ENCODE data around the gene CPSF6.
"Not testable (repeated sequence)": the region's sequence is repeated elsewhere in the genome, so short reads cannot be mapped to it uniquely, and the experiment has no call there.

Gene CPSF6

GRCh38 chr12:69278814-69279782 is 39.7 kb downstream of the CPSF6 start:
- Mint-ChIP-seq H3K27me3 (no peaks in the 10 kb centered on the region), H3K27ac (peak overlapping the region in 1 of 2 donors; percentile 37), H3K4me3 (peak overlapping the region in 1 of 2 donors; percentile 9), H3K9me3 (no peaks in the 10 kb centered on the region), H3K4me1 (peaks cover 42% of the 10 kb centered on the region)
- DNase-seq (no peak), ATAC-seq (peak; percentile 12)

- Mint-ChIP-seq H3K27me3 (peaks cover 8% of the 10 kb centered on the region), H3K4me1 (peaks cover 26% of the 10 kb centered on the region), H3K4me3 (peak overlapping the region; percentile 66 to 70), H3K27ac (no peak overlapping the region), H3K9me3 (no peaks in the 10 kb centered on the region)
- ATAC-seq (peak; percentile 67), DNase-seq (peak in 1 of 2 donors; percentile 41)
Measured at GRCh38 chr12:69284131-69284530, 44.8 kb downstream of the CPSF6 start.

- Mint-ChIP-seq H3K4me1 (peaks cover 29% of the 10 kb centered on the region), H3K4me3 (no peak overlapping the region), H3K9me3 (no peaks in the 10 kb centered on the region), H3K27ac (no peak overlapping the region), H3K27me3 (peaks cover 13% of the 10 kb centered on the region)
- DNase-seq (no peak), ATAC-seq (no peak)
Measured at GRCh38 chr12:69287556-69287955, 48.2 kb downstream of the CPSF6 start.

- H3K4me3 Mint-ChIP-seq: no peak overlapping the region
- peaks cover 5% of the 10 kb centered on the region for H3K4me1 Mint-ChIP-seq
- peak; percentile 69 to 77 for DNase-seq
- peak; percentile 100 for ATAC-seq
- no peak overlapping the region for H3K27ac Mint-ChIP-seq
- no peaks in the 10 kb centered on the region for H3K9me3 Mint-ChIP-seq
- peaks cover 26% of the 10 kb centered on the region for H3K27me3 Mint-ChIP-seq
Measured at GRCh38 chr12:69290545-69291277, 51.3 kb downstream of the CPSF6 start.

- Mint-ChIP-seq H3K4me1 (peaks cover 5% of the 10 kb centered on the region), H3K27ac (no peak overlapping the region), H3K4me3 (no peak overlapping the region), H3K27me3 (peaks cover 31% of the 10 kb centered on the region), H3K9me3 (no peaks in the 10 kb centered on the region)
- DNase-seq (no peak), ATAC-seq (no peak)
Measured at GRCh38 chr12:69291278-69291593, 51.9 kb downstream of the CPSF6 start.

- Mint-ChIP-seq H3K4me3 (no peak overlapping the region), H3K4me1 (no peaks in the 10 kb centered on the region), H3K27me3 (peaks cover 24% of the 10 kb centered on the region), H3K27ac (no peak overlapping the region), H3K9me3 (peaks cover 5 to 8% of the 10 kb centered on the region in 2 donors)
- DNase-seq: no peak
- no peak for ATAC-seq
Measured at GRCh38 chr12:69298133-69298532, 58.8 kb downstream of the CPSF6 start.

GRCh38 chr12:69298947-69299346 is 59.6 kb downstream of the CPSF6 start:
- H3K27ac Mint-ChIP-seq: no peak overlapping the region
- no peak overlapping the region for H3K4me3 Mint-ChIP-seq

GRCh38 chr12:69304284-69304683 is 64.9 kb downstream of the CPSF6 start:
- Mint-ChIP-seq H3K27me3 (no peaks in the 10 kb centered on the region), H3K4me3 (no peak overlapping the region), H3K4me1 (no peaks in the 10 kb centered on the region), H3K9me3 (peaks cover 11 to 13% of the 10 kb centered on the region in 2 donors), H3K27ac (no peak overlapping the region)
- DNase-seq (no peak), ATAC-seq (no peak)

More at GRCh38 chr12:69298947-69299346, 59.6 kb downstream of the CPSF6 start:
- peaks cover 5 to 8% of the 10 kb centered on the region in 2 donors for H3K9me3 Mint-ChIP-seq
- ATAC-seq (no peak), DNase-seq (no peak)
- peaks cover 21% of the 10 kb centered on the region for H3K27me3 Mint-ChIP-seq
- H3K4me1 Mint-ChIP-seq: no peaks in the 10 kb centered on the region

GRCh38 chr12:69309461-69309860 is 70.1 kb downstream of the CPSF6 start:
- Mint-ChIP-seq H3K4me1 (no peaks in the 10 kb centered on the region), H3K27me3 (no peaks in the 10 kb centered on the region), H3K27ac (no peak overlapping the region), H3K4me3 (no peak overlapping the region), H3K9me3 (peaks cover 10 to 11% of the 10 kb centered on the region in 2 donors)
- no peak for ATAC-seq
- no peak for DNase-seq

GRCh38 chr12:69313209-69313608 is 73.8 kb downstream of the CPSF6 start:
- no peaks in the 10 kb centered on the region for H3K4me1 Mint-ChIP-seq
- no peak for ATAC-seq
- DNase-seq: no peak
- peaks cover 18 to 27% of the 10 kb centered on the region in 2 donors for H3K9me3 Mint-ChIP-seq
- no peak overlapping the region for H3K27ac Mint-ChIP-seq
- H3K4me3 Mint-ChIP-seq: no peak overlapping the region
- no peaks in the 10 kb centered on the region for H3K27me3 Mint-ChIP-seq

- H3K27ac Mint-ChIP-seq, ATAC-seq, DNase-seq, H3K4me3 Mint-ChIP-seq, H3K4me1 Mint-ChIP-seq: not testable (repeated sequence)
- H3K27me3 Mint-ChIP-seq: peaks cover 10% of the 10 kb centered on the region
- H3K9me3 Mint-ChIP-seq: peaks cover 29 to 32% of the 10 kb centered on the region in 2 donors
Measured at GRCh38 chr12:69316784-69317183, 77.4 kb downstream of the CPSF6 start.

GRCh38 chr12:69317233-69317632 is 77.9 kb downstream of the CPSF6 start:
- H3K4me1 Mint-ChIP-seq, H3K27ac Mint-ChIP-seq, DNase-seq, ATAC-seq, H3K4me3 Mint-ChIP-seq: not testable (repeated sequence)
- Mint-ChIP-seq H3K27me3 (peaks cover 10% of the 10 kb centered on the region), H3K9me3 (peaks cover 29 to 32% of the 10 kb centered on the region in 2 donors)

- H3K4me3 Mint-ChIP-seq: no peak overlapping the region
- H3K27me3 Mint-ChIP-seq: peaks cover 10% of the 10 kb centered on the region
- peaks cover 29 to 32% of the 10 kb centered on the region in 2 donors for H3K9me3 Mint-ChIP-seq
- H3K4me1 Mint-ChIP-seq: no peaks in the 10 kb centered on the region
- no peak overlapping the region for H3K27ac Mint-ChIP-seq
- no peak for DNase-seq
- ATAC-seq: no peak
Measured at GRCh38 chr12:69318225-69318624, 78.9 kb downstream of the CPSF6 start.

- Mint-ChIP-seq H3K4me3 (no peak overlapping the region), H3K4me1 (peaks cover 5% of the 10 kb centered on the region), H3K27ac (no peak overlapping the region), H3K9me3 (peaks cover 19 to 21% of the 10 kb centered on the region in 2 donors), H3K27me3 (peaks cover 10% of the 10 kb centered on the region)
- no peak for DNase-seq
- ATAC-seq: no peak
Measured at GRCh38 chr12:69321351-69321750, 82.0 kb downstream of the CPSF6 start.
